PC-9 (cell line): ENCODE results near the gene CCDC3.

ENCODE experiments used
- CTCF ChIP-seq: fragments of 200-600 bp; sonication (generic); conservative IDR thresholded peaks from 2 replicates; pipeline ENCODE4 v1.6.1; 2017; ENCODE audit warnings: mixed run types, antibody characterized with exemption, mild to moderate bottlenecking, moderate library complexity
- EZH2 ChIP-seq: fragments of 200-600 bp; sonication (generic); IDR thresholded peaks from 2 replicates; pipeline ENCODE4 v1.8.0; 2017; ENCODE audit warnings: antibody characterized with exemption, low read depth

GRCh38 chr10:12852687-12853086 is 148.8 kb downstream of the CCDC3 start:
- TF ChIP-seq CTCF (no peak), EZH2 (no peak)
